ENCODE measurements around the gene FAR2.

Gene FAR2

DNA sequence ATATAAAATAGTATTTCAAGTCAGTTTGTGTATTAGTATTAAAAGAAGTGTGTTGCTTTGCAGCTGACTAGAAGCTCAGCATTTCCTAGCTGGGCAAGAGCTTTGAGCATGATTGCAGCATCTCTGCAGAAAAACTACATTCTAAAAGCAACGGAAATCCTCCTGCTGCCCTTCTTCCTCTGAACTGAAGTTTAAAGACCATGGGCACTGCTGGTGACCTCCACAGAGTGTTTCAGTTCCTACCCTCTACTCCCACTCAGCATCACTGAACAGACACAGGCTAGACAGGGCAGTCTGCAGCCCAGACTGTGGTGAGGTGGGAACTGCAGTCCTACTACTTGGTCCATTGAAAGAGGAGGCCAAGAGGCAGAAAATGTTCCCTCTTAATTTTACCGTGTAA lies 59.0 kb downstream of the FAR2 start:
- no peak for DNase-seq

GRCh38 chr12:29208936-29209701 lies 60.0 kb downstream of the FAR2 start:
- DNase-seq = no peak

DNA sequence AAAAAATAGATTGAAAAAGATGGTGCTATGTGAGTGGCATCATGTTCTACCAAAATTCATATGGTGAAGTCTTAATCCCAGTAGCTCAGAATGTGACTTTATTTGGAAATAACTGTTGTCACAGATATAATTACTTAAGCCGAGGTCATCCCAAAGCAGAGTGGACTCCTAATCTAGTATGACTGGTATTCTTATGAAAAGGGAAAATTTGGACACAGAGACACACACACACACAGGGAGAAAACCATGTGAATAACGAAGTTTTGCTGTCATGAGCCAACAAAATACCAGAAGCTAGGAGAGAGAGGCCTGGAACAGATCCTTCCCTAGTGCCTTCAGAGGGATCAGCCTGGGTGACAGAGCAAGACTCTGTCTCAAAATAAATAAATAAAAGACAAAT lies 62.6 kb downstream of the FAR2 start:
- no peak for DNase-seq

DNA sequence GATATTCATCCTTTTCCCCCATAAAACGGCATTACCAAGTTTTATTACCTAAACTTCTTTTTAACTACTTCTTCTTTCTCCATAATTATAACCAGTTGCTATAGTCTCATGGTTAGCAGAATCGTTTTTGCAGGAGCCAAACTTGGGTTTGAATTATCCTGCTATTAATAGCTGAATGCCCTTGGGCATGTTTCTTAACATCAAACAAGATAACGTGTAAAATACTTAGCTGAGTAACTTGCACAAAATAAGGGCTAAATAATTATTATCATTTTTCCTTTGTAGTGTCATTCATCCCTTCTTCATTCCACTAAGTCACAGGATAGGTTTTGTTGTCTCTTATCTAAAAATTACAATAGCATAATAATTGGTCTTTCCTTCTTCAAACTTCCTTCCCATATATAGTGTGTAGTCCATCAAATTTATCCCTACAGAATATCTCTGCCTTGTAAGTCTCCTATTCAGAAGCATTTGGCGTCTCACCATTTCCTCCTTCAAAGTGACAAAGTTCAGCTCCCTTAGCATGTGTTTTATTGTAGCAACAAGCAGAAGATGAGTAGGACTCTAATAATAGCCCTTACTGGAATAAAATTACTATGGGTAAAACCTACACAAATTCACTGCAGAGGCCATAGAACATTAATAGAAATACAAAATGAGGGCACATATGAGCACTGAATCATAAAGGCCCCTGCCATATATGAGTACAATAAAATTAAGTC lies 63.8 kb downstream of the FAR2 start:
- no peak for DNase-seq

GRCh38 chr12:29216266-29216665 lies 67.2 kb downstream of the FAR2 start:
- DNase-seq = no peak

- DNase-seq = no peak
Measured at GRCh38 chr12:29216797-29217575, 67.9 kb downstream of the FAR2 start.

GRCh38 chr12:29220632-29221336 lies 71.7 kb downstream of the FAR2 start:
- no peak for DNase-seq

- DNase-seq = no peak
Measured at GRCh38 chr12:29222200-29222599, 73.1 kb downstream of the FAR2 start.

GRCh38 chr12:29223426-29223825 lies 74.3 kb downstream of the FAR2 start:
- DNase-seq = no peak

GRCh38 chr12:29223956-29224543 lies 75.0 kb downstream of the FAR2 start:
- DNase-seq = no peak

GRCh38 chr12:29224572-29224971 lies 75.5 kb downstream of the FAR2 start:
- DNase-seq = no peak

DNA sequence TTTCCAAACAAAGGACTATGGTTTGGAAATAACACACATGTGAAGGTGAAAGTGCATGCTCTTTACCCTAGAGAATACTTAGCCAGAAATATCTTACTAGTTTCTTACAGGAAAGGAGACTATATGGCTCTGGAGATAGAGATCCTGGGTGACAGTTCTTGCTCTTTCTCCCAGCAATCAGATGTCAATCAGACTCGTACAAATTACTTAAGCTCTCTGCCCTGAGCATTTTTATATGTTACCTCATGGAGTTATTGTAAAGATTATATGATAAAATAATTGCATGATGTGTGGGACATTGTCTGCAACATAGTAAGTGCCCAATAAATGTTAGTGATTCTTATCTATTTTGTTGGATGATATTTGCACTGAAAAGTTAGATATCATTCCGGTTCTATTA lies 76.8 kb downstream of the FAR2 start:
- DNase-seq = no peak

DNA sequence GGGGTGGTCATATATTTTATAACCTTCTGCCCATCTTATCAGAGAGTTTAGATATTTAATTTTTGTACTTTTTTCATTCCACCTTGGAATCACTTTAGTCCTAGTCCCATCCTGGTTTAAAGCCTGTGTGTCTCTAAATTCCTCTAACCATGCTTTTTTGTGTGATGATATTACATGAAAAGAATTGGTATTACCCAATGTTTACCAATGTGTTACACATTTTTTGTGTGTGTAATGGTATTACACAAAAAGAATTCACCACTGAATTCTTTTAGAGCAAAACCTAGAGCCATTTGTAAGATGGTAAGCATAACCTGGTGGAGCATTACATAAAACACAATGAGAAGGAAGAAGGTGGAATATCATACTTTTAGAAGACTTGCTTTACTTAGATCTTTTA lies 77.5 kb downstream of the FAR2 start:
- DNase-seq = no peak

- DNase-seq = no peak
Measured at GRCh38 chr12:29228474-29229157, 79.5 kb downstream of the FAR2 start.

GRCh38 chr12:29229158-29229505 lies 80.1 kb downstream of the FAR2 start:
- DNase-seq = no peak

- no peak for DNase-seq
Measured at GRCh38 chr12:29229937-29230336, 80.9 kb downstream of the FAR2 start.

DNA sequence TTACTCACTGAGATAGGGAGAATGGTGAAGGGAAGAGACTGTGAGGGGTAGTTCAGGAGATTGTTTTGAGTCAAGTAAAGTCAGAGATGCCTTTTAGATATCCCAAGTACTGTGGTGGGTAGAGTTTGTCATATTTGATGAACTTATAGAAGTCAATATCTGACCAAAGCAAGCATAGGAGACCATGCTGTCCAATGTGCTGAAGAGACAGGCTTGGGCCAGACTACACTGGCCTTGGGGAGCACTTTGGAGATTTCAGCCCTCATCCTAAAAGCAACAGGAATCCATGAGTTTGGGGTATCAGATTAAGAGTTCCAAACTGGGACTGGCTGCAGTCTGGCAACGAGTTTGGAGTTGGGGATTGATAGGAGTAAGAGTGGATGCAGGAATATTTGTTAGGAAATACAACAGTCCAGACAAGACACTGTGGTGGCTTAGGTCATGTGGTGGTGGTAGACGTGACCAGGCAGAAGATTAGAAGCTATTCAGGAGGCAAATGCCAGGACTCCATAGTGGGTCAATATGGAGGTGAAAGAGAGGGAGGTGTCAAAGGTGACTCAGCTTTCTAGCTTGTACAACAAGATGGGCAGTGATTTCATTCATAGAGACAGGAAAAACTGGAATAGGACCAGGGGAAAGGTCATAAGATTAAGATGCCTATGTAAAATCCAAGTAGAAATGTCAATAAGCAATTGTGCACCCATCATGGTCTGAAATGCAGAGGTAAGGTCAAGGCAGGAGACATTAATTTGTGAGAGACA lies 81.9 kb downstream of the FAR2 start:
- DNase-seq = no peak

DNA sequence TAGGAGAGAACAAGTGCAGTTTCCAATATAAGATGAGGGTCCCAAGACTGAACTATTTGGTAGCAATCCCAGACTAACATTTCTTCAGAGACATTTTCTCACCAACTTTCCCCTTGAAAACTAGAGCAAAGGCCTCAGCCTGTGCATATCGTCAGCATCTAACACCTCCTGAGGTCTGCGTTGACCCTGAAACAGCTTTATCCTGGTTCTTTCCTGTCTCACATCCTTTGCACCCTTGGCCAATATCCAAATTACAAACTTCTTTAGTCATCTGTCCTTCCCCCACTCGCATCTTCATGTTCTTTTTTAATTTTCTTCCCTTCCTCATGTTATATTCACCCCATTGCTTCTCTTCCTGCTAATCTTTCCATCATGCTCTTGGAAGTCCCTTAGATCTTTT lies 83.0 kb downstream of the FAR2 start:
- DNase-seq = no peak

GRCh38 chr12:29234552-29234951 lies 85.5 kb downstream of the FAR2 start:
- no peak for DNase-seq

GRCh38 chr12:29234965-29235626 lies 86.0 kb downstream of the FAR2 start:
- no peak for DNase-seq

GRCh38 chr12:29238822-29239291 lies 89.8 kb downstream of the FAR2 start:
- DNase-seq = no peak
